Measurements from ENCODE around the gene CTNNA1.
"Not testable (repeated sequence)": the region's sequence is repeated elsewhere in the genome, so short reads cannot be mapped to it uniquely, and the experiment has no call there.

The CTNNA1 gene

GRCh38 chr5:138761115-138761514 is 7.9 kb downstream of the CTNNA1 start:
- not testable (repeated sequence) for DNase-seq

DNA sequence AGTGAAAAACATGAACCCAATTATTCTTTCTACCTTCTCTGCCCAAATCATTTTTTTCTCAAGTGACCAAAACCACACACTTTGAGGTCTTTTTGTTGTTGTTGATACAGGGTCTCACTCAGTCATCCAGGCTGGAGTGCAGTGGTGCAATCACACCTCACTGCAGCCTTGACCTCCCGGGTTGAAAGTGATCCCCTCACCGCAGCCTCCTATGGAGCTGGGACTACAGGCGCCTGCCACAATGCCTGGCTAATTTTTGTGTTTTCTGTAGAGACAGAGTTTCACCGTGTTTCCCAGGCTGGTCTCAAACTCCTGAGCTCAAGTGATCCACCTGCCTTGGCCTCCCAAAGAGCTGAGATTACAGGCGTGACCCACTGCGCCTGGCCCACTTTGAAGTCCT is 8.4 kb downstream of the CTNNA1 start:
- not testable (repeated sequence) for DNase-seq

DNA sequence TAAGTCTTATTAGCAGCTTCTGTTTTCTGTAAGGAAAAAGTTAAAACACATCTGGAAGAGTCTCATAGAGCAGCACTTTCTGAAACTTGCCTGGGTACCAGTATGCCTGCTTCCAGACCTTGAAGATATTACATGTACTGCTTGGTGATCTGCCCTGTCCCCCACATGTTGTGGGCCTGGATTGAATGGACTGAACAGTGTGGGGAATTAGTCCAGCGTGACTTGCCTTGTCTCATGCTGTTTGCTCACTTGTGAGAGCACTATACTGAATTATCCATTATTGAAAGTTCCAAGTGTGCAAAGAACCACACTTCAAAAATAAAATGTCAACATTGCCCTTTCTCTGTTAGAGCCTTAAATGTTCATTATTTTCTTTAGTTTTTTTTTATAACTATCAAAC is 8.9 kb downstream of the CTNNA1 start:
- DNase-seq = no peak

DNA sequence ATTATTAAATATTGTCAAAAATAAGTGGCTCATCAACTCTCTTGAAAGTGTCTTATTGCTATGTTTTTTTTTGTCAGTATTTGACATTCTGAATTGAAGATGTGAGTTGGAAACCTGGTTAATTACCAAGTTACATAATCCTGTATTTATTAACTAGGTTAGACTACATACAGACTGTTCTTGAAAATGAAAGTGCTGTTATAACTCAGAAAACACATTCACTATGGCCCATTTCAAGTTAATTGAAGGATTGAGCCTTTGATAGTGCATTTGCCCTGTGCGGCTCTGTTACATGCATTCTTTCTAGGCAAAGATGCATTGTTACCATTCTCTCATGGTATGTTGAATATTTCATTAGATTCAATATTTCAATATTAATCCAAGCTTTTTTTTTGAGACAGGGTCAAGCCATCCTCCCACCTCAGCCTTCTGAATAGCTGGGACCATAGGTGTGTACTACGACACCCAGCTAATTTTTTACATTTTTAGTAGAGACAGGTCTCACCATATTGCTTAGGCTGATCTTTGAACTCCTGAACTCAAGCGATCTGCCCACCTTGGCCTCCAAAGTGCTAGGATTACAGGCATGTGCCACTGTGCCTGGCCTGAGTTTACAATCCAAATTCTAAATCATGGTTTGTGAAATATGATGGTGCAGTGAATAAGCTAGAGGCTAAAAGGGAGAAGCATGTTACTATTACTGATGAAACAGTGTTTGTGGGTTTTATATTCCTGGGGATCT is 10.0 kb downstream of the CTNNA1 start:
- DNase-seq = no peak

DNA sequence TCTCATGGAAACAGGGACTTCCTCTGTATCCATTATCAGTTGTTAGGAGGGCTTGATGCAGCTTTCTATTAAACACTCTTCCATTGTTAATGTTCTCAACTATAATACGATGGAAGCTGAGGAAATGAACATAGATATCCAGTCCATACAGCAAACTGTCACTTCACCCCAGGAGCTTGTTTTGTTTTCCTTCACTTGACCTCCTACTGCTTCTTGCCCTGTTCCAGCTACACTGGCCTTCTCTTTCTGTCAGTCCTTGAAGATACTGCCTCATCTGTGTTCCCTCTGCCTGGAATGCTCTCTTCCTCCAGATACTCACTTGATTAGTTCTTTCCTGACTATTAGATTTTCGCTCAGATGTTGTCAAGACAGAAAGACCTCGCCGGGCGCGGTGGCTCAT is 17.1 kb downstream of the CTNNA1 start:
- DNase-seq = no peak

- no peak for DNase-seq
Observed at GRCh38 chr5:138770977-138771376, 17.8 kb downstream of the CTNNA1 start.

GRCh38 chr5:138772986-138773594 is 19.9 kb downstream of the CTNNA1 start:
- no peak for DNase-seq

DNA sequence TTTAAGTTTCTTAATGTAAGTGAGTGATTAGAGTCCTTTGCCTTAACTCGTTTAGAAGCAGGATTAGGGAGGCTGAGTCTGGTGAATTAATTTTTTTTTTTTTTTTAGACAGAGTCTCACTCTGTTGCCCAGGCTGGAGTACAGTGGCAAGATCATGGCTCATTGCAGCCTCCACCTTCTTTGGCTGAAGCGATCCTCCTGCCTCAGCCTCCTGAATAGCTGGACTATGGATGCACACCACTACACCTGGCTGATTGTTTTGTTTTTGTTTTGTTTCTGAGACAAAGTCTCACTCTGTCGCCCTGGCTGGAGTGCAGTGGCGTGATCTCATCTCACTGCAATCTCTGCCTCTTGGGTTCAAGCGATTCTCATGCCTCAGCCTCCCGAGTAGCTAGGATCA is 20.4 kb downstream of the CTNNA1 start:
- DNase-seq = not testable (repeated sequence)

GRCh38 chr5:138775034-138775433 is 21.8 kb downstream of the CTNNA1 start:
- no peak for DNase-seq

- DNase-seq = no peak
Observed at GRCh38 chr5:138778234-138778633, 25.0 kb downstream of the CTNNA1 start.

DNA sequence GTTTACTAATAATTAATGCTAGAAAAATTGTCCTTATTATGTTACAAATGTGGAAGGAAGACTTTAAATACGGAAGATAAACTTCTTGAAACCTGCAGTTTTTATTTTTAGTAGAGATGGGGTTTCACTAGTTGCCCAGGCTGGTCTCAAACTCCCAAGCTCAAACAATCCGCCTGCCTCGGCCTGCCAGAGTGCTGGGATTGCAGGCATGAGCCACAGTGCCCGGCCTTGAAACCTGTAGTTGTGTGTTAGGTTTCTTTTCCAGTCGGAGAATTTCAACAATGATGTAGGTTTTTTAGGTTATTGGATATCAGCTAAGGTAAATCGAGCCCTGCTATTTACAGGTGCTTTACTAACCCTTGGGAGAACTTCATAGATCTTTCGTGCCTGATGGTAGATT is 30.8 kb downstream of the CTNNA1 start:
- no peak for DNase-seq

DNA sequence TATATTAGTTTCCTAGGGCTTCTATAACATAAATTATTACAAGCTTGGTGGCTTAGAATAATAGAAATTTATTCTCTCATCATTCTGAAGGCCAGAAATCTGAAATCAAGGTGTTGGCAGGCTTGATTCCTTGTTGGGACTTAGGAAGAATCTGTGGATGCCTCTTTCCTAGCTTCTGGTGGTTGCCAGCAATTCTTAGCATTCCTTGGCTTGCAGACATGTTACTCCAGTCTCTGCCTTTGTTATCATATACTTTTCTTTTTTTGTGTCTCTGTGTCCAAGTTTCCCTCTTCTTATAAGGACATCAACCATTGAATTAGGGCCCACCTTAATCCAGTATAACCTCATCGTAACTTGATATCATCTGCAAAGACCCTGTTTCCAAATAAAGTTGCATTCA is 31.4 kb downstream of the CTNNA1 start:
- no peak for DNase-seq

DNA sequence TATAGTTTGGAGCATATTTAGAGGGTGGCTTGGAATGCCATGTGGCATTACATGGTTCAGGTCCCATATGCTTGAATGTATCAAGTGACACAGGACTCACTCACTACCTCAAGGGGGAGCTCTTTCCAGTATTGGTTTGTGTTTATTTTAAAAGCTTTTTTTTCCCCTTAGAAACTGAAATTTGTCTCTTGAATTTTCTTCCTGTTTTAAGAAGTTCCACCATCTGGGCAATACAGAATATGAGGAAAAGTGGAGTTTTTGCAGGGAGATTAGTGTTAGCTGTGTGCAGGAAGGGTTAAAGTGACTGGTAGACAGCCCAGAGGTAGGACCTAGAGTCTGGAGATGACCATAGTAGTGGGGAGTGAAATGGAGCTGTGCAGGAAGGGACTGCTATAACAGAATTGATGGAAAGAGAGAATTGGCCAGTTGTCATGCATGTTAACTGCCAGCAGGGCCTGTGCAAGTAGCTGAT is 36.6 kb downstream of the CTNNA1 start:
- no peak for DNase-seq

DNA sequence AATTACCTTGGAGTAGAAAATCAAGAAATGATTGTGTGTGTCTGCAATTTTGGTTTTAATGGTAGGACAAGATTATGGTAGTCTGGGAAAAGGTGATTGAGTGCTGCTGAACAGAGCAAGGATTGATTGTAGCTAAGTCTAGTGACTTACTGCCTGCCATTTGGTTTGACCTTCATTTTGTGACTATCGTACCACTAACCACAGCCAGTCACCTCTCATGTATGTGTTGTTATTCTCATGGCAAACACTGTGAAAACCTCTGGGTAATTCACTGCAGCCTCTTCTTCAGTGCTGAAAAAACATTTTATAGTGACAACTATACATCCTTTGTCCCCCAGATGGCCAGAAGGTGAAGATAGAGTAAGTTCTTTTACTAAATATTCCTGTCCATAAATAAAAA is 37.5 kb downstream of the CTNNA1 start:
- no peak for DNase-seq

GRCh38 chr5:138792195-138792790 is 39.1 kb downstream of the CTNNA1 start:
- no peak for DNase-seq

- no peak for DNase-seq
Observed at GRCh38 chr5:138793575-138793974, 40.4 kb downstream of the CTNNA1 start.

- DNase-seq = no peak
Observed at GRCh38 chr5:138803285-138803684, 50.1 kb downstream of the CTNNA1 start.

DNA sequence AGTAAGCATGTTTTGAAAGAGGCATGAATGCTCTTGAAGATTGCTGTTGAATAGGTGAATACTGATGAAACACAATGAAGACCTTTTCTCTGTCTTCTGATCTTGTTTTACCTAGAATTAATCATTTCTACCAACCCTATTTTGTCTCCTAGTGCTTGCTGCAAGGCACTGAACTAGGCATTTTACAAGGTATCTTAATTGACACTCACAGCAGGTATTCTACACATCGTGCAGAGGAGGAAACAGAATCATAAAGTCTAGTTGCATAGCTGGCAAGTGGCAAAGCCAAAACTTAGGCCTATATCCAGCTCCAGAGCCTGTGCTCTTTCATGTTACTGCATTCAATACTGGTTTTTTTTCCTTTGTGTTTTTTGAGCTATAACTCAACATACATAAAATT is 50.7 kb downstream of the CTNNA1 start:
- DNase-seq = no peak

DNA sequence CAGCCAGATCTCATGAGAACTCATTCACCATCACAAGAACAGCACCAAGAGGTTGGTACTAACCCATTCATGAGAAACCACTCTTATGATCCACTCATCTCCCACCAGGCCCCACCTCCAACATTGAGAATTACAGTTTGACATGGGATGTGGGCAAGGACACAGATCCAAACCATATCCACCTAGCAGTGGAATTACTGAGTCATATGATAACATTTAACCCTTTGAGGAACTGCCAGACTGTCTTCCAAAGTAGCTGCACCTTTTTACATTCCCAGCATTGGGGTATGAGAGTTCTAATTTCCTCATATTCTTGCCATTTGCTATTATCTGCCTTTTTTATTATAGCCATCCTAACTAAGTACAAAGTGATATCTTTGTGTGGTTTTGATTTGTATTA is 51.9 kb downstream of the CTNNA1 start:
- DNase-seq = no peak

DNA sequence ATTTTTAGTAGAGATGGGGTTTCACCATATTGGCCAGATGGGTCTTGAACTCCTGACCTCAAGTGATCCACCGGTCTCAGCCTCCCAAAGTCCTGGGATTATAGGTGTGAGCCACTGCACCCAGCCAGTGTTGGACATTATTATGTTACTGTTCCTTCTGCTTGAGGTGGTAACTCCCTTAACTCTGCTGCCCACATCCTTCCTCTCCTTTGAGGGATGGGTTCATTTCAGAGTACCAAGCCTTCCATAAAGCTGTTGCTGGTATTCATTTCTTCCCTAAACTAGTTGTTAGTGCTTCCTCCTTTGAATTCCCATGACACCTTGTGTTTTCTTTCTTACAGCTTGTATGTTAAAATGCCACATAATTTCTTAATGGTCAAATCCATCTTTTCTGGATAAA is 54.0 kb downstream of the CTNNA1 start:
- DNase-seq = no peak

GRCh38 chr5:138809391-138809790 is 56.2 kb downstream of the CTNNA1 start:
- DNase-seq = no peak

- not testable (repeated sequence) for DNase-seq
Observed at GRCh38 chr5:138810861-138811260, 57.6 kb downstream of the CTNNA1 start.

GRCh38 chr5:138815529-138815928 is 62.3 kb downstream of the CTNNA1 start:
- DNase-seq = no peak

DNA sequence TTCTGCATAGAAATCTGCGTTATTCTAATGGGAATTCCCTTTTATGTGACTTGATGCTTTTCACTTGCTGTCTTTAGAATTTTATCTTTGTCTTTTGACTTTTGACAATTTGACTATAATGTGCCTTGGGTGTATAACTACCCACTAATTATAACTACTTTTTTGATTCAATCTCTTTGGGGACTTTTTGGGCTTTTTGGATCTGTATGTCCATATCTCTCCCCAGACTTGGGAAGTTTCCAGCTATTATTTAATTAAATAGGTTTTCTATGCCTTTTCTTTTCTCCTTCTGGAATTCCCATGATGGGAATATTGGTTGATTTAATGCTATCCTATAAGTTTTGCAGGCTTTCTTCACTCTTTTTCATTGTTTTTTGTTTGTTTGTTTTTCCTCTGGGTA is 64.0 kb downstream of the CTNNA1 start:
- no peak for DNase-seq
